Astrocyte (in vitro differentiated cells and primary cell): Measurements from ENCODE around the gene RAPGEF5. TPM values are rescaled to one million over a fixed set of nuclear protein-coding genes. Genes with fewer than 3 reads are reported as not detected.
A peak's percentile ranks its signal among the peaks of the same experiment; 100 is the strongest.

Experiments
- DNase-seq: peaks from one replicate; pipeline ENCODE4 v3.0.0-alpha.2; 2010; ENCODE audit warnings: low read depth
- FAIRE-seq: peaks from 2 replicates; lab custom pipeline; 2011; peaks lifted over from hg19 to GRCh38; lab: Jason Lieb, UNC
- H2AFZ ChIP-seq: 2 replicates; pipeline ENCODE4 v1.6.0; 2012; ENCODE audit warnings: low read depth, low read length, inconsistent platforms
- H3K27ac ChIP-seq: 2 replicates; pipeline ENCODE4 v1.5.1; 2011; ENCODE audit warnings: low read depth, low read length, inconsistent platforms
- H3K27me3 ChIP-seq: 2 replicates; pipeline ENCODE4 v1.6.0; 2011; ENCODE audit warnings: low read length, inconsistent platforms; ENCODE audit not compliant: insufficient read depth
- H3K36me3 ChIP-seq: 2 replicates; pipeline ENCODE4 v1.5.1; 2011; ENCODE audit warnings: low read length, inconsistent platforms; ENCODE audit not compliant: insufficient read depth
- H3K4me1 ChIP-seq: 2 replicates; pipeline ENCODE4 v1.5.1; 2011; ENCODE audit warnings: low read length, inconsistent platforms; ENCODE audit not compliant: insufficient read depth
- H3K4me2 ChIP-seq: 2 replicates; pipeline ENCODE4 v1.6.0; 2012; ENCODE audit warnings: low read length, inconsistent platforms
- H3K4me3 ChIP-seq: 2 replicates; pipeline ENCODE4 v1.5.1; 2011; ENCODE audit warnings: low read depth, mild to moderate bottlenecking, low read length, inconsistent platforms; ENCODE audit not compliant: insufficient read depth
- H3K79me2 ChIP-seq: 2 replicates; pipeline ENCODE4 v1.6.0; 2012; ENCODE audit warnings: mild to moderate bottlenecking, low read length, inconsistent platforms; ENCODE audit not compliant: insufficient read depth
- H3K9ac ChIP-seq: 2 replicates; pipeline ENCODE4 v1.6.0; 2012; ENCODE audit warnings: mild to moderate bottlenecking, low read length, inconsistent platforms
- H3K9me3 ChIP-seq: 2 replicates; pipeline ENCODE4 v1.5.1; 2012; ENCODE audit warnings: low read depth, mild to moderate bottlenecking, low read length, inconsistent platforms; ENCODE audit not compliant: insufficient read depth
- H4K20me1 ChIP-seq: 2 replicates; pipeline ENCODE4 v1.6.0; 2012; ENCODE audit warnings: low read length, inconsistent platforms; ENCODE audit not compliant: insufficient read depth
- H3K27ac Mint-ChIP-seq: one replicate; pipeline ENCODE4 v1.8.0; 2021; ENCODE audit warnings: mild to moderate bottlenecking, mixed read lengths; ENCODE audit not compliant: unreplicated experiment
- H3K27me3 Mint-ChIP-seq: one replicate; pipeline ENCODE4 v1.8.0; 2021; ENCODE audit warnings: low read depth, mixed read lengths; ENCODE audit not compliant: unreplicated experiment
- H3K36me3 Mint-ChIP-seq: one replicate; pipeline ENCODE4 v1.8.0; 2021; ENCODE audit warnings: low read depth, mixed read lengths; ENCODE audit not compliant: unreplicated experiment
- H3K4me1 Mint-ChIP-seq: one replicate; pipeline ENCODE4 v1.8.0; 2021; ENCODE audit warnings: low read depth, mixed read lengths; ENCODE audit not compliant: unreplicated experiment
- H3K4me3 Mint-ChIP-seq: one replicate; pipeline ENCODE4 v1.8.0; 2021; ENCODE audit warnings: mild to moderate bottlenecking, moderate library complexity, mixed read lengths; ENCODE audit not compliant: unreplicated experiment
- H3K9me3 Mint-ChIP-seq: one replicate; pipeline ENCODE4 v1.8.0; 2021; ENCODE audit warnings: mild to moderate bottlenecking, mixed read lengths; ENCODE audit not compliant: unreplicated experiment
- CTCF ChIP-seq: IDR thresholded peaks from 2 replicates; pipeline ENCODE4 v1.5.1; 2011; ENCODE audit warnings: low read depth, mild to moderate bottlenecking, inconsistent platforms, low read length, moderate library complexity; ENCODE audit not compliant: insufficient read depth
- EZH2 ChIP-seq: IDR thresholded peaks from 2 replicates; pipeline ENCODE4 v1.6.1; 2012; ENCODE audit warnings: mild to moderate bottlenecking, low read length, inconsistent platforms; ENCODE audit not compliant: insufficient read depth
- total RNA-seq: library from RNA; stranded (reverse); gene quantifications from 2 replicates; pipeline ENCODE4 v1.2.1, GENCODE V29; 2021

The RAPGEF5 gene
- total RNA-seq, 1 donor from 2014 or later = 1.0 TPM

GRCh38 chr7:22159341-22159740 lies 197.6 kb downstream of the RAPGEF5 start:
- H3K27ac Mint-ChIP-seq = no peak overlapping the region
- H3K4me1 Mint-ChIP-seq = peaks cover 5% of the 10 kb centered on the region
- H3K36me3 ChIP-seq = no peaks in the 10 kb centered on the region
- no peaks in the 10 kb centered on the region for H3K9me3 ChIP-seq
- H3K27me3 Mint-ChIP-seq = no peaks in the 10 kb centered on the region
- H3K9ac ChIP-seq = no peak overlapping the region
- no peaks in the 10 kb centered on the region for H3K36me3 Mint-ChIP-seq
- DNase-seq (no peak), FAIRE-seq (no peak)
- no peak for TF ChIP-seq CTCF
- no peak for TF ChIP-seq EZH2
- H4K20me1 ChIP-seq = no peaks in the 10 kb centered on the region
- H3K4me3 Mint-ChIP-seq = no peak overlapping the region
- H3K9me3 Mint-ChIP-seq = no peaks in the 10 kb centered on the region
- no peak overlapping the region for H3K4me2 ChIP-seq
- H3K27me3 ChIP-seq = no peaks in the 10 kb centered on the region
- no peak overlapping the region for H2AFZ ChIP-seq
- no peaks in the 10 kb centered on the region for H3K79me2 ChIP-seq
- H3K27ac ChIP-seq = no peak overlapping the region
- H3K4me1 ChIP-seq = peaks cover 10% of the 10 kb centered on the region
- H3K4me3 ChIP-seq = no peak overlapping the region

- Histone ChIP-seq H4K20me1 (no peaks in the 10 kb centered on the region), H3K4me3 (no peak overlapping the region), H3K79me2 (no peaks in the 10 kb centered on the region), H3K27me3 (no peaks in the 10 kb centered on the region), H3K9ac (no peak overlapping the region), H3K9me3 (no peaks in the 10 kb centered on the region), H2AFZ (no peak overlapping the region), H3K27ac (no peak overlapping the region), H3K36me3 (no peaks in the 10 kb centered on the region), H3K4me2 (no peak overlapping the region), H3K4me1 (peaks cover 10% of the 10 kb centered on the region)
- Mint-ChIP-seq H3K27ac (no peak overlapping the region), H3K4me3 (no peak overlapping the region), H3K27me3 (no peaks in the 10 kb centered on the region), H3K36me3 (no peaks in the 10 kb centered on the region), H3K9me3 (no peaks in the 10 kb centered on the region), H3K4me1 (peaks cover 8% of the 10 kb centered on the region)
- TF ChIP-seq CTCF (no peak), EZH2 (no peak)
- no peak for FAIRE-seq
- no peak for DNase-seq
Observed at GRCh38 chr7:22157552-22157951, 199.4 kb downstream of the RAPGEF5 start.

GRCh38 chr7:22156205-22156604 lies 200.7 kb downstream of the RAPGEF5 start:
- no peak overlapping the region for H3K4me3 ChIP-seq
- no peaks in the 10 kb centered on the region for H3K36me3 Mint-ChIP-seq
- H3K9me3 ChIP-seq = no peaks in the 10 kb centered on the region
- no peak overlapping the region for H3K9ac ChIP-seq
- H3K4me1 ChIP-seq = peaks cover 10% of the 10 kb centered on the region
- H3K4me2 ChIP-seq = peak overlapping the region; percentile 42
- FAIRE-seq (peak; percentile 72), DNase-seq (peak; percentile 74)
- peak overlapping the region; percentile 3 for H2AFZ ChIP-seq
- no peak overlapping the region for H3K4me3 Mint-ChIP-seq
- H3K27me3 ChIP-seq = no peaks in the 10 kb centered on the region
- H3K4me1 Mint-ChIP-seq = peaks cover 8% of the 10 kb centered on the region
- no peaks in the 10 kb centered on the region for H3K27me3 Mint-ChIP-seq
- no peaks in the 10 kb centered on the region for H4K20me1 ChIP-seq
- H3K27ac ChIP-seq = no peak overlapping the region
- H3K27ac Mint-ChIP-seq = no peak overlapping the region
- H3K36me3 ChIP-seq = no peaks in the 10 kb centered on the region
- TF ChIP-seq EZH2 = no peak
- no peak for TF ChIP-seq CTCF
- H3K79me2 ChIP-seq = no peaks in the 10 kb centered on the region
- no peaks in the 10 kb centered on the region for H3K9me3 Mint-ChIP-seq
